HL-60 (cell line): Measurements from ENCODE around the gene CRLF3.

Experiments used
- DNase-seq, 2 experiments: peaks; one replicate each; pipeline ENCODE4 v3.0.0-alpha.2; 2010 to 2020; ENCODE audit warnings: low read depth in 1 of 2, low spot score in 1 of 2
- H3K27ac ChIP-seq: fragments of 250-450 bp; sonication (Bioruptor Pico); replicated peaks from 2 replicates; pipeline ENCODE4 v1.5.1; 2020; ENCODE audit warnings: mild to moderate bottlenecking, moderate library complexity
- H3K27me3 ChIP-seq: fragments of 250-450 bp; sonication (Bioruptor Pico); 2 replicates; pipeline ENCODE4 v1.5.1; 2021; ENCODE audit warnings: mild to moderate bottlenecking, moderate library complexity; ENCODE audit not compliant: insufficient read depth, poor library complexity, severe bottlenecking
- H3K4me3 ChIP-seq: replicated peaks from 2 replicates; pipeline ENCODE4 v1.5.1; 2011; ENCODE audit warnings: mild to moderate bottlenecking, control low read depth, low read length; ENCODE audit not compliant: insufficient read depth
- GABPA ChIP-seq: IDR thresholded peaks from 2 replicates; pipeline ENCODE4 v1.6.1; 2012; ENCODE audit warnings: low read depth
- POLR2AphosphoS5 ChIP-seq: IDR thresholded peaks from 2 replicates; pipeline ENCODE4 v1.6.1; 2012; ENCODE audit warnings: low read depth
- REST ChIP-seq: IDR thresholded peaks from 2 replicates; pipeline ENCODE4 v1.6.1; 2012; ENCODE audit warnings: low read depth; ENCODE audit not compliant: insufficient replicate concordance
- SPI1 ChIP-seq: IDR thresholded peaks from 2 replicates; pipeline ENCODE4 v1.6.1; 2012; ENCODE audit warnings: low read depth, mild to moderate bottlenecking, borderline replicate concordance
- TF ChIP-seq, protein P1 (sequence below): IDR thresholded peaks from one replicate; pipeline ENCODE4 v1.5.1; 2011; ENCODE audit warnings: low read length, control low read depth, inconsistent platforms; ENCODE audit not compliant: insufficient read depth

Gene CRLF3

DNA sequence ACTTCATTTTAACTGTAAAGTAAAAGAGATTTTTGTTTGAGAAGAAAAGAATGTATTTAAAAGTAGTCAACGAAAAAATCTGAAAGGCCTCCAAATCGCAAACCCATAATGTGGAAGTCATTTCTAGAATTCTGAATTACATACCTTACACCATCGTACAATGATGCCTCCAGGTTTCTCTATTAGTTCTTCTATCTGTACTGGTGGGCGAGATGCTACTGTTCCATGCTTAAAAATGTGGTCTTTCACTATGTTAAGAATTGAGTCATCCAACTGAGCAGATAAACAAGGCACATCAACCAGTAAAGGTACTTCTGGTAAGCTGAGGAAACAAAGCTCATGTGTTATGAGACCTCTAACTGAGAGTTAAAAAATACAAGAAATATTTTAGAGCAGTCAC lies 28.5 kb downstream of the CRLF3 start:
- Histone ChIP-seq H3K27ac (no peak overlapping the region), H3K27me3 (no peaks in the 10 kb centered on the region), H3K4me3 (no peak overlapping the region)
- TF ChIP-seq, protein P1, sequence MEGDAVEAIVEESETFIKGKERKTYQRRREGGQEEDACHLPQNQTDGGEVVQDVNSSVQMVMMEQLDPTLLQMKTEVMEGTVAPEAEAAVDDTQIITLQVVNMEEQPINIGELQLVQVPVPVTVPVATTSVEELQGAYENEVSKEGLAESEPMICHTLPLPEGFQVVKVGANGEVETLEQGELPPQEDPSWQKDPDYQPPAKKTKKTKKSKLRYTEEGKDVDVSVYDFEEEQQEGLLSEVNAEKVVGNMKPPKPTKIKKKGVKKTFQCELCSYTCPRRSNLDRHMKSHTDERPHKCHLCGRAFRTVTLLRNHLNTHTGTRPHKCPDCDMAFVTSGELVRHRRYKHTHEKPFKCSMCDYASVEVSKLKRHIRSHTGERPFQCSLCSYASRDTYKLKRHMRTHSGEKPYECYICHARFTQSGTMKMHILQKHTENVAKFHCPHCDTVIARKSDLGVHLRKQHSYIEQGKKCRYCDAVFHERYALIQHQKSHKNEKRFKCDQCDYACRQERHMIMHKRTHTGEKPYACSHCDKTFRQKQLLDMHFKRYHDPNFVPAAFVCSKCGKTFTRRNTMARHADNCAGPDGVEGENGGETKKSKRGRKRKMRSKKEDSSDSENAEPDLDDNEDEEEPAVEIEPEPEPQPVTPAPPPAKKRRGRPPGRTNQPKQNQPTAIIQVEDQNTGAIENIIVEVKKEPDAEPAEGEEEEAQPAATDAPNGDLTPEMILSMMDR = no peak
- TF ChIP-seq POLR2AphosphoS5 (no peak), GABPA (no peak)
- DNase-seq = no peak

- no peak overlapping the region for H3K27ac ChIP-seq
- H3K4me3 ChIP-seq = no peak overlapping the region
- no peaks in the 10 kb centered on the region for H3K27me3 ChIP-seq
- DNase-seq = no peak
- TF ChIP-seq SPI1 = no peak
- TF ChIP-seq GABPA = no peak
- TF ChIP-seq, protein P1 = no peak
- peak; percentile 46 for TF ChIP-seq POLR2AphosphoS5
Observed at GRCh38 chr17:30794372-30794771, 30.1 kb downstream of the CRLF3 start.

DNA sequence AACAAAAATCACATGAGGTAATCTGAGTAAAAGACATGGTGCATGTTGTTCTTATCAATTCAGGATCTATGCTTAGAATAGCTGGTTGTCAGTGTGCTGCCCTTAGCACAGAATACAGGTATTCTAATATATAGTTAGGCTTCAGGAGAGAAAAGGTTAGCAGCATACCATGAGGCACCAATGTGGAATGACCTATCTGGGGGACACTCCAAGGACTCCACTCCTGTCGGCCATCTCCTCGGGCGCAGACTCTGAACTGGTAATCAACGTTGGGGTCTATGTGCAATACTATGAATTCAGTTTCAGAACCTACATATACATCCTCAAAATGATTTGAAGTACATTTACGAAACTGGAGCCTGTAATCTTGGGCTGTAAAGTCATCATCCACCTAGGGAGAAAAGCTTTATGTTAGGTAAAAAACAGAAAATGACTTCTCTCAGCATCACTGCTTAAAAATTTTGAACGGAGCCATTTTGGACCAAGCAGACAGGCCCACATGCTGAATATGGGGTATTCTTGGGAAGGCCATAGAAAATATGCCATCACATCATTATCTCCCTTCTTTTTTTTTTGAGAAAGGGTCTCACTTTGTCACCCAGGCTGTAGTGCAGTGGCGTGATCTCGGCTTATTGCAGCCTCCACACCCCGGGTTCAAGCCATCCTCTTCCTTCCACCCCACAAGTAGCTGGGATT lies 31.1 kb downstream of the CRLF3 start:
- no peak for DNase-seq
- no peak overlapping the region for H3K4me3 ChIP-seq
- H3K27ac ChIP-seq = no peak overlapping the region
- TF ChIP-seq POLR2AphosphoS5 (peak; percentile 51), GABPA (no peak)
- H3K27me3 ChIP-seq = no peaks in the 10 kb centered on the region

GRCh38 chr17:30790279-30790678 lies 34.2 kb downstream of the CRLF3 start:
- Histone ChIP-seq H3K27ac (no peak overlapping the region), H3K27me3 (no peaks in the 10 kb centered on the region), H3K4me3 (no peak overlapping the region)
- TF ChIP-seq SPI1 (no peak), GABPA (no peak), REST (no peak), POLR2AphosphoS5 (no peak)
- TF ChIP-seq, protein P1 = no peak
- DNase-seq = no peak

GRCh38 chr17:30788918-30789317 lies 35.6 kb downstream of the CRLF3 start:
- TF ChIP-seq SPI1 = no peak
- TF ChIP-seq POLR2AphosphoS5 = no peak
- no peak for TF ChIP-seq GABPA
- no peak for TF ChIP-seq REST
- TF ChIP-seq, protein P1 = no peak
- no peak for DNase-seq
- Histone ChIP-seq H3K4me3 (no peak overlapping the region), H3K27ac (no peak overlapping the region), H3K27me3 (no peaks in the 10 kb centered on the region)
